ENCODE data around the gene ATAD3C. TPM values are rescaled to one million over a fixed set of nuclear protein-coding genes. Genes with fewer than 3 reads are reported as not detected.

Gene ATAD3C
- total RNA-seq, 1 experiment from 2014 or later = 10.6 TPM

- Histone ChIP-seq H3K27ac (ENCODE audit: low read length) (peak overlapping the region; percentile 94), H3K36me3 (ENCODE audit: control insufficient read depth, insufficient read depth, low read length) (peaks cover 2% of the 10 kb centered on the region; the same call in 1 of the 2 replicates), H3K4me3 (ENCODE audit: low read depth in 2 of 2, low read length in 2 of 2) (peak overlapping the region; percentile 76 to 87), H3K27me3 (ENCODE audit: control insufficient read depth, insufficient read depth, low read length) (no peaks in the 10 kb centered on the region), H3K9me3 (ENCODE audit: control insufficient read depth, insufficient read depth, low read depth, low read length) (no peaks in the 10 kb centered on the region), H3K4me1 (ENCODE audit: control insufficient read depth, insufficient read depth, low read length) (peaks cover 65% of the 10 kb centered on the region)
- no TSS peak for BruUV-seq (replicated peaks)
- ATAC-seq (no peak), DNase-seq (ENCODE audit: low read depth, low spot score) (no peak)
- intact Hi-C loops (cut with micrococcal nuclease; ENCODE audit: unreplicated experiment) (loop anchor here (5.0 kb wide), 1 partner anchor 34 kb away; no protein-coding TSS in a partner anchor), in situ Hi-C loops (cut with HindIII; ENCODE audit: low pct_unique_long_range_greater_than_20kb, low sequenced_read_pairs) (no loop called here)
- ChIA-PET CTCF (no interaction called here), POLR2A (no interaction called here)
- TF ChIP-seq SIN3A (IDR thresholded peaks at IDR 0.05; ENCODE audit: borderline replicate concordance, insufficient read depth, low read depth, low read length) (no peak), POLR2AphosphoS5 (IDR thresholded peaks at IDR 0.05; ENCODE audit: low read depth, low read length) (no peak), CTCF (IDR thresholded peaks at IDR 0.05) (no peak), TCF7L2 (IDR thresholded peaks at IDR 0.05; ENCODE audit: low read depth, low read length) (no peak)
- TF ChIP-seq, protein P1, sequence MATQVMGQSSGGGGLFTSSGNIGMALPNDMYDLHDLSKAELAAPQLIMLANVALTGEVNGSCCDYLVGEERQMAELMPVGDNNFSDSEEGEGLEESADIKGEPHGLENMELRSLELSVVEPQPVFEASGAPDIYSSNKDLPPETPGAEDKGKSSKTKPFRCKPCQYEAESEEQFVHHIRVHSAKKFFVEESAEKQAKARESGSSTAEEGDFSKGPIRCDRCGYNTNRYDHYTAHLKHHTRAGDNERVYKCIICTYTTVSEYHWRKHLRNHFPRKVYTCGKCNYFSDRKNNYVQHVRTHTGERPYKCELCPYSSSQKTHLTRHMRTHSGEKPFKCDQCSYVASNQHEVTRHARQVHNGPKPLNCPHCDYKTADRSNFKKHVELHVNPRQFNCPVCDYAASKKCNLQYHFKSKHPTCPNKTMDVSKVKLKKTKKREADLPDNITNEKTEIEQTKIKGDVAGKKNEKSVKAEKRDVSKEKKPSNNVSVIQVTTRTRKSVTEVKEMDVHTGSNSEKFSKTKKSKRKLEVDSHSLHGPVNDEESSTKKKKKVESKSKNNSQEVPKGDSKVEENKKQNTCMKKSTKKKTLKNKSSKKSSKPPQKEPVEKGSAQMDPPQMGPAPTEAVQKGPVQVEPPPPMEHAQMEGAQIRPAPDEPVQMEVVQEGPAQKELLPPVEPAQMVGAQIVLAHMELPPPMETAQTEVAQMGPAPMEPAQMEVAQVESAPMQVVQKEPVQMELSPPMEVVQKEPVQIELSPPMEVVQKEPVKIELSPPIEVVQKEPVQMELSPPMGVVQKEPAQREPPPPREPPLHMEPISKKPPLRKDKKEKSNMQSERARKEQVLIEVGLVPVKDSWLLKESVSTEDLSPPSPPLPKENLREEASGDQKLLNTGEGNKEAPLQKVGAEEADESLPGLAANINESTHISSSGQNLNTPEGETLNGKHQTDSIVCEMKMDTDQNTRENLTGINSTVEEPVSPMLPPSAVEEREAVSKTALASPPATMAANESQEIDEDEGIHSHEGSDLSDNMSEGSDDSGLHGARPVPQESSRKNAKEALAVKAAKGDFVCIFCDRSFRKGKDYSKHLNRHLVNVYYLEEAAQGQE (IDR thresholded peaks at IDR 0.05; ENCODE audit: insufficient read depth in 1 of 2, low read depth in 2 of 2, low read length in 1 of 2) = no peak
Observed at GRCh38 chr1:1436630-1437032, 12.9 kb upstream of the ATAD3C start.

DNA sequence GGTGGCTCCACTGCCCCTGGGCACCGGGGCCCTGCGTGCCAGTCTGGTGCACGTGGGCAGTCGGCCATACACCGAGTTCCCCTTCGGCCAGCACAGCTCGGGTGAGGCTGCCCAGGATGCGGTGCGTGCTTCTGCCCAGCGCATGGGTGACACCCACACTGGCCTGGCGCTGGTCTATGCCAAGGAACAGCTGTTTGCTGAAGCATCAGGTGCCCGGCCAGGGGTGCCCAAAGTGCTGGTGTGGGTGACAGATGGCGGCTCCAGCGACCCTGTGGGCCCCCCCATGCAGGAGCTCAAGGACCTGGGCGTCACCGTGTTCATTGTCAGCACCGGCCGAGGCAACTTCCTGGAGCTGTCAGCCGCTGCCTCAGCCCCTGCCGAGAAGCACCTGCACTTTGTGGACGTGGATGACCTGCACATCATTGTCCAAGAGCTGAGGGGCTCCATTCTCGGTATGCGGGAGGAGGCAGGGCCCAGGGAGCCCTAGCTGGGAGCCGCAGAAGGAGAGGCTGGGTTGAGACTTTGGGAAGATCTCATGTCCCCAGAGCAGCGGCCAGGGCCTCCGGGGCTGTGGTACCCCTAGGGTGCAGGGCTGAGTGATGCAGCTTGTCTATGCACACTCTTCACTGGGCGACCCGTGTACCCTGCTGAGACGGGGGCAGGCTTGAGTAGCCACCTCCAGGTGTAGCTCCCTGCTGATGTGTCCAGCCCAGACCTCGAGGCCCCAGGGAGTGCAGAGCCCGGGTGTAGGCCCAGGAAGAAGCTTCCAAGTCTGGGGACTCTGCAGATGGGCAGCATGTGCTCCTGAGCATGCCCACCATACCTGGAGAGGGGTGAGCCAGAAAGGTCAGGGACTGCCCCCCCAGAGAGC, 12.2 kb upstream of the ATAD3C start:
- in situ Hi-C loops (cut with HindIII; ENCODE audit: low pct_unique_long_range_greater_than_20kb, low sequenced_read_pairs) = no loop called here
- Histone ChIP-seq H3K9me3 (ENCODE audit: control insufficient read depth, insufficient read depth, low read depth, low read length) (no peaks in the 10 kb centered on the region), H3K4me1 (ENCODE audit: control insufficient read depth, insufficient read depth, low read length) (peaks cover 65% of the 10 kb centered on the region), H3K36me3 (ENCODE audit: control insufficient read depth, insufficient read depth, low read length) (peaks cover 2% of the 10 kb centered on the region; the same call in 1 of the 2 replicates), H3K4me3 (ENCODE audit: low read depth in 2 of 2, low read length in 2 of 2) (peak overlapping the region; percentile 76 to 87), H3K27me3 (ENCODE audit: control insufficient read depth, insufficient read depth, low read length) (no peaks in the 10 kb centered on the region), H3K27ac (ENCODE audit: low read length) (peak overlapping the region; percentile 94)
- DNase-seq (ENCODE audit: low read depth, low spot score) (no peak), ATAC-seq (no peak)
- ChIA-PET POLR2A (interaction anchor here (0.5 kb wide), 1 partner anchor 11 kb away, joined by 4 read pairs; no protein-coding TSS in a partner anchor), CTCF (interaction anchor here (0.6 kb wide), 1 partner anchor 11 kb away, joined by 3 read pairs; no protein-coding TSS in a partner anchor)
- BruUV-seq (replicated peaks) = no TSS peak
- TF ChIP-seq SIN3A (IDR thresholded peaks at IDR 0.05; ENCODE audit: borderline replicate concordance, insufficient read depth, low read depth, low read length) = 0 out of 2 replicates have a peak, but pooled peaks have one; percentile 15
- no peak for TF ChIP-seq POLR2AphosphoS5 (IDR thresholded peaks at IDR 0.05; ENCODE audit: low read depth, low read length)
- intact Hi-C loops (cut with micrococcal nuclease; ENCODE audit: unreplicated experiment) = loop anchor here (5.0 kb wide), 1 partner anchor 35 kb away; no protein-coding TSS in a partner anchor

Measured in Panc1 (cell line).